GM12891 (cell line): ENCODE data around the gene RGS19.

ENCODE experiments used
- DNase-seq: peaks from one replicate; pipeline ENCODE4 v3.0.0; 2011; ENCODE audit warnings: low spot score; ENCODE audit not compliant: insufficient read length
- FAIRE-seq: peaks from 2 replicates; lab custom pipeline; 2011; peaks lifted over from hg19 to GRCh38; lab: Jason Lieb, UNC
- PAX5 ChIP-seq: IDR thresholded peaks from 2 replicates; pipeline ENCODE4 v1.6.1; 2011; ENCODE audit warnings: low read length, moderate library complexity, mild to moderate bottlenecking; ENCODE audit not compliant: insufficient read depth, severe bottlenecking
- POLR2A ChIP-seq: IDR thresholded peaks from 2 replicates; pipeline ENCODE4 v1.6.1; 2011; ENCODE audit warnings: low read depth, low read length, control low read depth
- POLR2AphosphoS5 ChIP-seq: IDR thresholded peaks from 2 replicates; pipeline ENCODE4 v1.6.1; 2011; ENCODE audit warnings: low read depth, low read length, control low read depth
- POU2F2 ChIP-seq: IDR thresholded peaks from 2 replicates; pipeline ENCODE4 v1.6.1; 2011; ENCODE audit warnings: low read depth, mild to moderate bottlenecking, control low read depth, low read length, moderate library complexity
- SPI1 ChIP-seq: IDR thresholded peaks from 2 replicates; pipeline ENCODE4 v1.6.1; 2011; ENCODE audit warnings: low read depth, low read length, control low read depth
- TAF1 ChIP-seq: IDR thresholded peaks from 2 replicates; pipeline ENCODE4 v1.6.1; 2011; ENCODE audit warnings: low read depth, low read length, control low read depth

The RGS19 gene

DNA sequence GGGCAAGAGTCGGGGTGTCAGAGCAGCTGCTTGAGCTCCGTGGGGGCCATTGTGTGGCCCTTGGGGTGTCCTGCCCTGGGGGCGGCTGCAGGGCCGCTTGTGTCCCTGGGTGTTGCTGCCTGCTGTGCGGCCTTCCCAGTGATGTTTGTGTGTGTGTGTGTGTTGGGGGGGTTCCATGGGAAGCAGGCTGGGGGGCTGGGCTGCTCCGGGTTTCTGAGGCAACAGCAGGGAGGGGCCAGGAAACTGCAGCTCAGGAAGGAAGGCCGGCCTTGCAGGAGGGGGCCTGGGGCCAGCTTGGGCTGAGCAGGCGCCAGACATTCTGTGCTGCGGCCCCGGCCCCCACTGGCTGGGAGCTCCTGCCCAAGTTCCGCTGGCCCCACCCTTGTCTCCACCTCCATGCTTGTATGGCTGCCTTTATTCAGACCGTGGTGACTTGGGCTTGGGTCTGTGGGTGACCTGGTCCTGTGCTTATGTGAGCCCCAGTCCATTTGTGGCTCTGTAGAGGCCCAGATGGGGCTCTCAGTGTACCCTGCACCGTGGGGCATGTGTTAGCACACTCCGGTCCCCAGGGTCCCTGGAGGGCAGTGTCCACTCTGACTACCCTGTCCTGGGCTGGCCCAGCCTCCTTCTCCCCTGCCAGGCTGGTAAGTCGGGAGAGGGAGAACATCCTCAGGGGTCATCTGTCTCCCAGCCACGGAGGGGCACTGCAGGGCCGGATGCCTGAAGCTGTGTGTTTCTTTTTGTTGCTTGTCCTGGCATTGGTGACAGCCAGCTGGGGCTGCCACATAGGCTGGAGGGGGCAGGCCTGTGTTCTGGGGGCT, 25.3 kb downstream of the RGS19 start:
- FAIRE-seq (no peak), DNase-seq (no peak)
- TF ChIP-seq POLR2AphosphoS5 (no peak), SPI1 (no peak), POU2F2 (no peak)

DNA sequence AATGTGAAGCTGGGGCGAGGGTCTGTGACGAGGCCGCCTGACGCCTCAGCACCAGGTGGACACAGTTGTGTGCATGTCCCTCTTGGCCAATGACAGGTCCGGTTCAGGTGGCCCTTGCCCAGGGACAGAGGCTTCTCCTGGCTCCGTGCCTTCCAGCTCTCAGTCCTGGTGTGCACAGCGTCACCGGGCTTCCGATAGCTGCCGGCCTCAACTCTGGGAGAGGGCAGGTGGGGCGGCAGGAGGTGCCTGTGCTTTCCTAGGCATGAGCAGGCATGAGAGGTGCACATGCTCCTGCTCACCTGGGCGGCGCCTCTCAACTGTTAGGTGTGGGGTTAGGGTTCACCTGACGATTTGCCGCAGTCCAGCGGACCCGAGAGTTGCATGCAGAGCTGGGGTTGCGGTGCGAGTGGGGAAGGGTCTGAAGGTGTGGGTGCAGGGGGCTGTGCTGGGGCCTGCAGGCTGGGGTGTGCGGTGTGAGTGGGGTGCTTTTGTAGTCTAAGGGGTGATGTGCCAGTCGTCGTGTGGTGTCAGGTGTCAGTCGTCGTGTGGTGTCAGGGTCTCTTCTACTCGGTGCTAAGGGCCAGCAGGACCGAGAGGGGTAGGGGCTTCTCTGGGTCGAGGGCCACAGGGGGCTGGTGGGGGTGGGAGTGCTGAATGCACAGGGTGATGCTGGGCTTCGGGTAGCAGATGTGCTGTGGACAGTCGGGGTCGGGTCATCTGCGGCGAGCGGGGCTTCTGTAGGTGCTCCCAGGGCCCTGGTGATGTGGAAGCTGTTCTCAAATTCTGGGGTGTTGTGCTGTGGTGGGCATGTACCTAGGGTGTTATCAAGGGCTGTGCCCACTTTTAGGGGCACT, 26.1 kb downstream of the RGS19 start:
- FAIRE-seq (no peak), DNase-seq (no peak)
- TF ChIP-seq TAF1: no peak
- TF ChIP-seq POLR2AphosphoS5: no peak
- no peak for TF ChIP-seq POLR2A
- TF ChIP-seq PAX5: no peak
- no peak for TF ChIP-seq POU2F2
- no peak for TF ChIP-seq SPI1

GRCh38 chr20:64052326-64052722, 27.0 kb downstream of the RGS19 start:
- FAIRE-seq (no peak), DNase-seq (no peak)
- TF ChIP-seq TAF1: no peak
- no peak for TF ChIP-seq POLR2AphosphoS5
- TF ChIP-seq POU2F2: no peak
- no peak for TF ChIP-seq SPI1
- no peak for TF ChIP-seq PAX5
- TF ChIP-seq POLR2A: no peak

DNA sequence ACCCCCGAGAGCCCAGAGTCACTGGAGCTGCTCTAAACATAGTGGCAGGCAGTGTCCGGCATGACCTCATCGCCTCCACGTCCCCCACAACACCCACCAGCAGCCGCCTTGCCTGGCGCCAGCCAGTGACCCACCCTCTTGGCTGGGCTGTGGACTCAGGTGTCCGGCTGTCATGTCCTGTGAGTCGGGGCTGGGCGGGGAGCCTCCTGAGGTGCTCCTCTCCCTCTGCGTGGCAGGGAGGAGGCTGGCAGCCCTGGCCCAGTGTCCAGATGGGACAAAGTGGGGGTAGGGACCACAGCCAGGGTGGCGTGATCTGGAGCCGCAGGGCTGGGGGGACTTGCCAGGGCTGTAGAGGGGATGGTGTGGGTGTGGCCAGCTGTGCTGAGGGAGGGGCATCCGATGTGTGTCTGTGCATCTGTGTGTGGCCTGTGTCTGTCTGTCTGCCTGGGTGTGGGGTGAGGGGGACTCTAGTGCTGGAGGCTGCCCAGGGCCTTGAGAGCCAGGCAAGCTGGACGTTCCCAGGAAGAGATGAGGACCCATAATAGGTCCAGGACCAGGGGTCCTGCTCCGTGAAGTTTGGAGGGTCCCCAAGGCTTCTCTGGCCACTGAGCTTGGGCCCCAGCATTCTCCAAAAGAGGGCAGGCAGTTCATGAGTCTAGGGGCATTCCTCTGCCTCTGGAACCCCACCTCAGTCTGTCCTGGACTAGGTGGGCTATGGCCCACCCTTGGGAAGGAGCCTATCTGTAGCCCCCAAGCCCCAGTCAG, 27.6 kb downstream of the RGS19 start:
- TF ChIP-seq TAF1: no peak
- TF ChIP-seq PAX5: no peak
- no peak for TF ChIP-seq POLR2AphosphoS5
- TF ChIP-seq POU2F2: no peak
- TF ChIP-seq SPI1: no peak
- DNase-seq: no peak
- FAIRE-seq: no peak

DNA sequence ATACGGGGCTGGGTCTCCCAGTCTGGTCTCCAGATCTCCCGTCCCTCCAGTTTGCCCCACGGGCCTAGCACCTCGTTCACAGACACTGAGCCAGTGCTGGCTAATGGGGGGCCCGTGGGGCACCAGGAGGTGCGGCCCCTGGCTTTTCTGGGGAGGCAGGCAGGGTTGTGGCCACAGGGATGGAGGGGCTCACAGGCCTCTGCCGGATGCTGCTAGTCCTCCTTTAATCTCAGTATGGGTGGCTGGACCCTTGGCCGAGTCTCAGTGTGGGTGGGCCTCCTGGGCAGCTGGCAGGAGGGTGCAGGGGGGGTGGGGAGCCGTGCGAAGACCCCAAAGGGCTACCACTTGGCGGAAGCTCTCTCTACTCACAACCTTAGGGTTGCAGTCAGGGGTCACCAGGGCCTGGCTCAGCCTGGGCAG, 28.3 kb downstream of the RGS19 start:
- FAIRE-seq (no peak), DNase-seq (no peak)
- TF ChIP-seq PAX5 (no peak), SPI1 (no peak), POLR2A (no peak), TAF1 (no peak), POU2F2 (no peak), POLR2AphosphoS5 (no peak)

GRCh38 chr20:64050261-64051032, 28.9 kb downstream of the RGS19 start:
- TF ChIP-seq SPI1 (no peak), POLR2AphosphoS5 (no peak), TAF1 (no peak), PAX5 (no peak), POU2F2 (no peak), POLR2A (no peak)
- DNase-seq (no peak), FAIRE-seq (no peak)

DNA sequence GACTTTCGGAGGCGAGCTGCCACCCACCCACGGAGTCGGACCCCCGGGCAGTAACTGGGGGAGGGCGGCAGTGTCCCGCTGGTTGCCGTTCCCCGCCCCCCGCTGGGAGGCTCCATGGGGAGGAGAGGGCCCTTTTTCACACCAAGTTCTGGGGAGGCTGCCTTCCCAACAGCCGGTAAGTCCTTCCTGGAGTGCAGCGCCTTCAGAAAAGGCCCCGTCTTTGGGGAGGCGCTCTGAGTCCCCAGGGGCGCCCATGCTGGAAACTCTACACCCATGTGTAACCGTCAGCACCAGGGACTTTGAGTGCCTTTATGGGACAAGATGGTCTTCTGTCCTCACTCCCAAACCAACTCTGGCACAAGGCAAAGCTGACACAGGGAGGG, 29.4 kb downstream of the RGS19 start:
- FAIRE-seq: no peak
- TF ChIP-seq TAF1: no peak
- TF ChIP-seq POU2F2: 0 out of 2 replicates have a peak, but pooled peaks have one; percentile 19
- no peak for DNase-seq

DNA sequence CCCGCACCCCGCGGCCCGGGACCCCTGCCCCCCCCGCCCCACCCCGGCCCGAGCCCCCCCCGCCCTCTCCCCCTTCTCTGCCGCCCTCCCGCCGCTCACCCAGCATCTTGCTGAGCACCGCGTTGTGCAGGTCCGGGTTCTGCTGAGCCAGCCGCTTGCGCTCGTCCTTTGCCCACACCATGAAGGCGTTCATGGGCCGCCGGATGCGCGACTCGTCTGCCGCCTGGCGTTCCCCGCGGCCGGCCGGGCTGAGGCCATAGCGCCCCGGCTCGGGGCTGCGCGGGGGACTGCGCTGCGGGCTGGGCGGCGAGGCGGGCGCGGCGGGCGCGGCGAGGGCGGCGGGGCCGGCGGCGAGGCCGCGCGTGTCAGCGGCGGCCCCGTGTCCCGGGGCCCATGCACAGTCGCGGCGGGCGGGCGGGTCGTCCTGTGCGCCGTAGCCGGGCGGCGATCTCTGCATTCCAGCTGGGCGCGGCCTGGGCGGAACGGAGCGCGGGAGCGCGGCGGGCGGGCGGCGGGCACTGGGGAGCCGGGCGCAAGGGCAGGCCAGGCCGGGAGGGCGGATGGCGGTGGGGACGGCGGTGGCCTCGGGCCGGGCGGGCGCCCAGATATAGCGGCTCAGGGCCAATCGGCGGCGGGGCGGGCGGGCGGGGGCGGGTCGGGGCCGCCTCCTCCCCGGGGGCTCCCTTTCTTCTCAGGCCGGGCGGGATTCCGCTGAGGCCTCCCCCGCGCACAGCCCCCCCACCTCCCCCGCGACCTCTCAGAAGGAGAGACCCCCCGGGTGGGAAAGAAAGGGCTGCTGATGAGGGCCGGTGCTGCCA, 30.0 kb downstream of the RGS19 start, which contains the start of gene SOX18:
Gene SOX18 (minus strand): TSS at position 580 of the 818 bp plus-strand sequence. CDS start 123 bp downstream, at position 457.
- TF ChIP-seq PAX5 (no peak), POU2F2 (no peak), SPI1 (no peak), POLR2A (no peak), TAF1 (no peak), POLR2AphosphoS5 (no peak)
- FAIRE-seq: peak; percentile 63
- no peak for DNase-seq
